ENCODE data around the gene FKBP8. TPM values are rescaled to one million over a fixed set of nuclear protein-coding genes. Genes with fewer than 3 reads are reported as not detected.

Gene FKBP8
- total RNA-seq, 1 donor from 2014 or later = 250 TPM

- Mint-ChIP-seq H3K27me3 (ENCODE audit: low read depth) (no peaks in the 10 kb centered on the region), H3K4me3 (no peak overlapping the region), H3K27ac (no peak overlapping the region), H3K4me1 (peaks cover 33% of the 10 kb centered on the region), H3K9me3 (no peaks in the 10 kb centered on the region), H3K36me3 (no peaks in the 10 kb centered on the region)
- DNase-seq (ENCODE audit: low spot score in 2 of 2, unreplicated experiment in 2 of 2) = no peak
- no peak for TF ChIP-seq CTCF (IDR thresholded peaks at IDR 0.05; ENCODE audit: unreplicated experiment)
Observed at GRCh38 chr19:18517606-18518005, 25.8 kb downstream of the FKBP8 start.

- H3K27ac Mint-ChIP-seq = no peak overlapping the region
- no peaks in the 10 kb centered on the region for H3K9me3 Mint-ChIP-seq
- peaks cover 30% of the 10 kb centered on the region for H3K4me1 Mint-ChIP-seq
- H3K36me3 Mint-ChIP-seq = no peaks in the 10 kb centered on the region
- no peak for TF ChIP-seq CTCF (IDR thresholded peaks at IDR 0.05; ENCODE audit: unreplicated experiment)
- DNase-seq (ENCODE audit: low spot score in 2 of 2, unreplicated experiment in 2 of 2) = no peak
- no peaks in the 10 kb centered on the region for H3K27me3 Mint-ChIP-seq (ENCODE audit: low read depth)
- no peak overlapping the region for H3K4me3 Mint-ChIP-seq
Observed at GRCh38 chr19:18515959-18516358, 27.4 kb downstream of the FKBP8 start.

GRCh38 chr19:18514800-18515682, 28.3 kb downstream of the FKBP8 start:
- Mint-ChIP-seq H3K27ac (peak overlapping the region; percentile 53), H3K4me3 (no peak overlapping the region), H3K36me3 (no peaks in the 10 kb centered on the region), H3K9me3 (no peaks in the 10 kb centered on the region), H3K4me1 (peaks cover 25% of the 10 kb centered on the region), H3K27me3 (ENCODE audit: low read depth) (no peaks in the 10 kb centered on the region)
- DNase-seq (ENCODE audit: low spot score in 2 of 2, unreplicated experiment in 2 of 2) = no peak
- no peak for TF ChIP-seq CTCF (IDR thresholded peaks at IDR 0.05; ENCODE audit: unreplicated experiment)

GRCh38 chr19:18513868-18514267, 29.5 kb downstream of the FKBP8 start:
- no peak for DNase-seq (ENCODE audit: low spot score in 2 of 2, unreplicated experiment in 2 of 2)
- Mint-ChIP-seq H3K36me3 (no peaks in the 10 kb centered on the region), H3K4me1 (peaks cover 22% of the 10 kb centered on the region), H3K27me3 (ENCODE audit: low read depth) (no peaks in the 10 kb centered on the region), H3K9me3 (no peaks in the 10 kb centered on the region), H3K27ac (peak overlapping the region; percentile 34), H3K4me3 (no peak overlapping the region)
- TF ChIP-seq CTCF (IDR thresholded peaks at IDR 0.05; ENCODE audit: unreplicated experiment) = no peak

GRCh38 chr19:18510216-18510615, 33.2 kb downstream of the FKBP8 start:
- no peak for DNase-seq (ENCODE audit: low spot score in 2 of 2, unreplicated experiment in 2 of 2)
- no peak for TF ChIP-seq CTCF (IDR thresholded peaks at IDR 0.05; ENCODE audit: unreplicated experiment)
- Mint-ChIP-seq H3K4me1 (peaks cover 31% of the 10 kb centered on the region), H3K27ac (no peak overlapping the region), H3K27me3 (ENCODE audit: low read depth) (no peaks in the 10 kb centered on the region), H3K36me3 (no peaks in the 10 kb centered on the region), H3K4me3 (no peak overlapping the region), H3K9me3 (no peaks in the 10 kb centered on the region)

Data from mesothelial cell of epicardium (in vitro differentiated cells).